Ascending aorta (tissue), 2 donors: Measurements from ENCODE around the gene NCOA5. TPM values are rescaled to one million over a fixed set of nuclear protein-coding genes. Genes with fewer than 3 reads are reported as not detected.

Experiments
- DNase-seq, 2 donors: peaks; one replicate each; pipeline ENCODE4 v3.0.0-alpha.2; 2019; ENCODE audit warnings: low spot score in 2 of 2
- H3K27ac ChIP-seq, 2 donors: fragments of 200-600 bp; sonication (generic); one replicate each; pipeline ENCODE4 v1.5.1; 2016 to 2017; ENCODE audit warnings: mild to moderate bottlenecking in 1 of 2
- H3K27me3 ChIP-seq: fragments of 200-600 bp; sonication (generic); one replicate; pipeline ENCODE4 v1.5.1; 2017
- H3K36me3 ChIP-seq, 2 donors: fragments of 200-600 bp; sonication (generic); one replicate each; pipeline ENCODE4 v1.5.1; 2016
- H3K4me1 ChIP-seq, 2 donors: fragments of 200-600 bp; sonication (generic); one replicate each; pipeline ENCODE4 v1.5.1; 2016 to 2017; ENCODE audit warnings: mild to moderate bottlenecking in 1 of 2
- H3K4me3 ChIP-seq, 2 donors: fragments of 200-600 bp; sonication (generic); one replicate each; pipeline ENCODE4 v1.5.1; 2016 to 2017; ENCODE audit warnings: mild to moderate bottlenecking in 1 of 2
- H3K9me3 ChIP-seq, 2 donors: fragments of 200-600 bp; sonication (generic); one replicate each; pipeline ENCODE4 v1.5.1; 2016
- CTCF ChIP-seq, 3 experiments: fragments of 200-600 bp in 2 of 3; fragments of 450-650 bp in 1 of 3; sonication (generic) in 2 of 3; IDR thresholded peaks; one replicate each; pipeline ENCODE4 v1.5.1; 2016 to 2019; ENCODE audit warnings: antibody characterized with exemption in 3 of 3, mild to moderate bottlenecking in 1 of 3, moderate library complexity in 1 of 3
- intact Hi-C: fragments of 100-400 bp; cut with DNase I; formaldehyde crosslinking; loops from one replicate; pipeline ENCODE4 v1.15.1; 2023
- total RNA-seq: library from RNA; depleted of rRNA; stranded (reverse); fragments of >200 nt; gene quantifications from one replicate; pipeline ENCODE4 v1.1.0, GENCODE V29; 2016

NCOA5 gene
- total RNA-seq, 1 donor from 2014 or later: 70.4 TPM

GRCh38 chr20:46018611-46019010 lies 71.2 kb downstream of the NCOA5 start:
- no peaks in the 10 kb centered on the region for H3K36me3 ChIP-seq
- H3K27me3 ChIP-seq: peaks cover 21% of the 10 kb centered on the region
- H3K27ac ChIP-seq: no peak overlapping the region
- DNase-seq: no peak
- intact Hi-C loops: no loop called here
- TF ChIP-seq CTCF (IDR thresholded peaks at IDR 0.05): no peak
- H3K9me3 ChIP-seq: no peaks in the 10 kb centered on the region
- no peak overlapping the region for H3K4me3 ChIP-seq
- H3K4me1 ChIP-seq: peaks cover 6 to 7% of the 10 kb centered on the region in 2 donors

GRCh38 chr20:46018112-46018511 lies 71.7 kb downstream of the NCOA5 start:
- H3K9me3 ChIP-seq: no peaks in the 10 kb centered on the region
- intact Hi-C loops: no loop called here
- H3K36me3 ChIP-seq: no peaks in the 10 kb centered on the region
- TF ChIP-seq CTCF (IDR thresholded peaks at IDR 0.05): no peak
- H3K4me1 ChIP-seq: peaks cover 6 to 7% of the 10 kb centered on the region in 2 donors
- H3K27me3 ChIP-seq: peaks cover 23% of the 10 kb centered on the region
- H3K27ac ChIP-seq: no peak overlapping the region
- DNase-seq: no peak
- H3K4me3 ChIP-seq: no peak overlapping the region

- H3K27ac ChIP-seq: no peak overlapping the region
- H3K4me1 ChIP-seq: peaks cover 6 to 7% of the 10 kb centered on the region in 2 donors
- no peak overlapping the region for H3K4me3 ChIP-seq
- no peaks in the 10 kb centered on the region for H3K36me3 ChIP-seq
- H3K9me3 ChIP-seq: no peaks in the 10 kb centered on the region
- peaks cover 25% of the 10 kb centered on the region for H3K27me3 ChIP-seq
- no peak for DNase-seq
- TF ChIP-seq CTCF (IDR thresholded peaks at IDR 0.05): no peak
- intact Hi-C loops: no loop called here
These were observed 72.5 kb downstream of the NCOA5 start for GRCh38 chr20:46017272-46017671.

- H3K9me3 ChIP-seq: no peaks in the 10 kb centered on the region
These were observed 75.0 kb downstream of the NCOA5 start for GRCh38 chr20:46014517-46015396.

GRCh38 chr20:46013829-46014516 lies 75.8 kb downstream of the NCOA5 start:
- no peak for DNase-seq
- peaks cover 0 to 3% of the 10 kb centered on the region in 2 donors for H3K4me1 ChIP-seq
- H3K36me3 ChIP-seq: no peaks in the 10 kb centered on the region
- intact Hi-C loops: no loop called here
- peak overlapping the region in 1 of 2 donors; percentile 34 for H3K4me3 ChIP-seq
- no peaks in the 10 kb centered on the region for H3K9me3 ChIP-seq
- peaks cover 22% of the 10 kb centered on the region for H3K27me3 ChIP-seq
- TF ChIP-seq CTCF (IDR thresholded peaks at IDR 0.05): peak; percentile 29 to 75 (median 38)
- H3K27ac ChIP-seq: no peak overlapping the region

More at GRCh38 chr20:46014517-46015396, 75.0 kb downstream of the NCOA5 start:
- intact Hi-C loops: no loop called here
- TF ChIP-seq CTCF (IDR thresholded peaks at IDR 0.05): no peak
- Histone ChIP-seq H3K27me3 (peaks cover 22% of the 10 kb centered on the region), H3K4me1 (peaks cover 0 to 3% of the 10 kb centered on the region in 2 donors), H3K27ac (no peak overlapping the region), H3K36me3 (no peaks in the 10 kb centered on the region), H3K4me3 (peak overlapping the region in 1 of 2 donors; percentile 34)
- no peak for DNase-seq
